HUES6 (cell line): ENCODE results near the gene GRID1.

Source experiments
- H3K27ac ChIP-seq: 2 replicates; pipeline ENCODE4 v1.7.0; 2013; ENCODE audit warnings: low read depth, mild to moderate bottlenecking, low read length, inconsistent platforms
- H3K27me3 ChIP-seq: 2 replicates; pipeline ENCODE4 v1.6.1; 2013; ENCODE audit warnings: low read length; ENCODE audit not compliant: control insufficient read depth, insufficient read depth
- H3K36me3 ChIP-seq: 2 replicates; pipeline ENCODE4 v1.6.1; 2013; ENCODE audit warnings: low read length; ENCODE audit not compliant: control insufficient read depth, insufficient read depth
- H3K4me1 ChIP-seq: 2 replicates; pipeline ENCODE4 v1.6.1; 2013; ENCODE audit warnings: low read length; ENCODE audit not compliant: control insufficient read depth, insufficient read depth
- H3K4me3 ChIP-seq: 2 replicates; pipeline ENCODE4 v1.5.1; 2013; ENCODE audit warnings: low read depth, low read length
- H3K9ac ChIP-seq: one replicate; pipeline ENCODE4 v1.6.1; 2013; ENCODE audit warnings: mild to moderate bottlenecking, low read length
- H3K9me3 ChIP-seq: 2 replicates; pipeline ENCODE4 v1.6.1; 2013; ENCODE audit warnings: low read depth, low read length; ENCODE audit not compliant: control insufficient read depth, insufficient read depth

GRID1 gene

GRCh38 chr10:85641479-85642009 is 725.1 kb downstream of the GRID1 start:
- H3K4me1 ChIP-seq: peaks cover 21% of the 10 kb centered on the region; the same call in 1 of the 2 replicates
- H3K4me3 ChIP-seq: no peak overlapping the region
- no peaks in the 10 kb centered on the region for H3K27me3 ChIP-seq
- H3K36me3 ChIP-seq: no peaks in the 10 kb centered on the region
- no peaks in the 10 kb centered on the region for H3K9me3 ChIP-seq
- H3K27ac ChIP-seq: peak overlapping the region; percentile 81; the same call in 1 of the 2 replicates
- H3K9ac ChIP-seq: no peak overlapping the region

GRCh38 chr10:85638797-85639196 is 727.8 kb downstream of the GRID1 start:
- Histone ChIP-seq H3K4me3 (no peak overlapping the region), H3K36me3 (no peaks in the 10 kb centered on the region), H3K9ac (no peak overlapping the region), H3K27me3 (no peaks in the 10 kb centered on the region), H3K27ac (no peak overlapping the region), H3K4me1 (peaks cover 17% of the 10 kb centered on the region; the same call in 1 of the 2 replicates), H3K9me3 (no peaks in the 10 kb centered on the region)

- no peak overlapping the region for H3K4me3 ChIP-seq
- no peak overlapping the region for H3K9ac ChIP-seq
- H3K36me3 ChIP-seq: no peaks in the 10 kb centered on the region
- no peaks in the 10 kb centered on the region for H3K27me3 ChIP-seq
- H3K4me1 ChIP-seq: no peaks in the 10 kb centered on the region
- H3K27ac ChIP-seq: no peak overlapping the region
- no peaks in the 10 kb centered on the region for H3K9me3 ChIP-seq
These were observed 730.9 kb downstream of the GRID1 start for GRCh38 chr10:85635650-85636049.

- no peak overlapping the region for H3K4me3 ChIP-seq
- no peaks in the 10 kb centered on the region for H3K36me3 ChIP-seq
- H3K27ac ChIP-seq: no peak overlapping the region
- no peak overlapping the region for H3K9ac ChIP-seq
- H3K9me3 ChIP-seq: no peaks in the 10 kb centered on the region
- no peaks in the 10 kb centered on the region for H3K4me1 ChIP-seq
- no peaks in the 10 kb centered on the region for H3K27me3 ChIP-seq
These were observed 742.1 kb downstream of the GRID1 start for GRCh38 chr10:85624511-85624910.

- Histone ChIP-seq H3K36me3 (no peaks in the 10 kb centered on the region), H3K9ac (no peak overlapping the region), H3K27me3 (no peaks in the 10 kb centered on the region), H3K4me3 (no peak overlapping the region), H3K4me1 (no peaks in the 10 kb centered on the region), H3K27ac (no peak overlapping the region), H3K9me3 (no peaks in the 10 kb centered on the region)
These were observed 742.8 kb downstream of the GRID1 start for GRCh38 chr10:85623758-85624157.

GRCh38 chr10:85623342-85623741 is 743.3 kb downstream of the GRID1 start:
- Histone ChIP-seq H3K36me3 (no peaks in the 10 kb centered on the region), H3K4me1 (no peaks in the 10 kb centered on the region), H3K27ac (no peak overlapping the region), H3K9me3 (no peaks in the 10 kb centered on the region), H3K27me3 (no peaks in the 10 kb centered on the region), H3K4me3 (no peak overlapping the region), H3K9ac (no peak overlapping the region)

GRCh38 chr10:85622425-85622824 is 744.2 kb downstream of the GRID1 start:
- H3K27ac ChIP-seq: no peak overlapping the region
- no peaks in the 10 kb centered on the region for H3K9me3 ChIP-seq
- H3K27me3 ChIP-seq: no peaks in the 10 kb centered on the region
- no peak overlapping the region for H3K4me3 ChIP-seq
- H3K4me1 ChIP-seq: no peaks in the 10 kb centered on the region
- no peaks in the 10 kb centered on the region for H3K36me3 ChIP-seq
- H3K9ac ChIP-seq: no peak overlapping the region

GRCh38 chr10:85621562-85621961 is 745.0 kb downstream of the GRID1 start:
- Histone ChIP-seq H3K27ac (no peak overlapping the region), H3K9me3 (no peaks in the 10 kb centered on the region), H3K27me3 (no peaks in the 10 kb centered on the region), H3K4me3 (no peak overlapping the region), H3K36me3 (no peaks in the 10 kb centered on the region), H3K9ac (no peak overlapping the region), H3K4me1 (no peaks in the 10 kb centered on the region)

- no peak overlapping the region for H3K4me3 ChIP-seq
- H3K27ac ChIP-seq: no peak overlapping the region
- H3K4me1 ChIP-seq: no peaks in the 10 kb centered on the region
- no peaks in the 10 kb centered on the region for H3K27me3 ChIP-seq
- H3K9ac ChIP-seq: no peak overlapping the region
- H3K9me3 ChIP-seq: no peaks in the 10 kb centered on the region
- no peaks in the 10 kb centered on the region for H3K36me3 ChIP-seq
These were observed 745.8 kb downstream of the GRID1 start for GRCh38 chr10:85620807-85621206.

GRCh38 chr10:85619832-85620231 is 746.8 kb downstream of the GRID1 start:
- no peak overlapping the region for H3K9ac ChIP-seq
- no peak overlapping the region for H3K4me3 ChIP-seq
- H3K4me1 ChIP-seq: no peaks in the 10 kb centered on the region
- no peak overlapping the region for H3K27ac ChIP-seq
- no peaks in the 10 kb centered on the region for H3K9me3 ChIP-seq
- H3K27me3 ChIP-seq: no peaks in the 10 kb centered on the region
- H3K36me3 ChIP-seq: no peaks in the 10 kb centered on the region

GRCh38 chr10:85618841-85619240 is 747.8 kb downstream of the GRID1 start:
- Histone ChIP-seq H3K4me3 (no peak overlapping the region), H3K4me1 (no peaks in the 10 kb centered on the region), H3K27ac (no peak overlapping the region), H3K9ac (no peak overlapping the region), H3K9me3 (no peaks in the 10 kb centered on the region), H3K27me3 (no peaks in the 10 kb centered on the region), H3K36me3 (no peaks in the 10 kb centered on the region)
